Breast epithelium (tissue), 3 donors: ENCODE measurements around the gene TTLL11.

Experiments used
- POLR2A ChIP-seq: fragments of 450-650 bp; IDR thresholded peaks from one replicate; pipeline ENCODE4 v1.6.1; 2016; ENCODE audit warnings: antibody characterized with exemption, mild to moderate bottlenecking, moderate library complexity
- POLR2AphosphoS5 ChIP-seq, 3 donors: sonication (generic); formaldehyde crosslinking; IDR thresholded peaks; one replicate each; pipeline ENCODE4 v1.6.1; 2017; ENCODE audit warnings: antibody characterized with exemption in 3 of 3
- TF ChIP-seq, protein P1 (sequence below), 3 donors: fragments of 450-650 bp; IDR thresholded peaks; one replicate each; pipeline ENCODE4 v1.5.1; 2016 to 2017; ENCODE audit warnings: antibody characterized with exemption in 3 of 3, mild to moderate bottlenecking in 3 of 3, moderate library complexity in 3 of 3

- TF ChIP-seq, protein P1, sequence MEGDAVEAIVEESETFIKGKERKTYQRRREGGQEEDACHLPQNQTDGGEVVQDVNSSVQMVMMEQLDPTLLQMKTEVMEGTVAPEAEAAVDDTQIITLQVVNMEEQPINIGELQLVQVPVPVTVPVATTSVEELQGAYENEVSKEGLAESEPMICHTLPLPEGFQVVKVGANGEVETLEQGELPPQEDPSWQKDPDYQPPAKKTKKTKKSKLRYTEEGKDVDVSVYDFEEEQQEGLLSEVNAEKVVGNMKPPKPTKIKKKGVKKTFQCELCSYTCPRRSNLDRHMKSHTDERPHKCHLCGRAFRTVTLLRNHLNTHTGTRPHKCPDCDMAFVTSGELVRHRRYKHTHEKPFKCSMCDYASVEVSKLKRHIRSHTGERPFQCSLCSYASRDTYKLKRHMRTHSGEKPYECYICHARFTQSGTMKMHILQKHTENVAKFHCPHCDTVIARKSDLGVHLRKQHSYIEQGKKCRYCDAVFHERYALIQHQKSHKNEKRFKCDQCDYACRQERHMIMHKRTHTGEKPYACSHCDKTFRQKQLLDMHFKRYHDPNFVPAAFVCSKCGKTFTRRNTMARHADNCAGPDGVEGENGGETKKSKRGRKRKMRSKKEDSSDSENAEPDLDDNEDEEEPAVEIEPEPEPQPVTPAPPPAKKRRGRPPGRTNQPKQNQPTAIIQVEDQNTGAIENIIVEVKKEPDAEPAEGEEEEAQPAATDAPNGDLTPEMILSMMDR (IDR thresholded peaks at IDR 0.05) = no peak
- no peak for TF ChIP-seq POLR2A
- no peak for TF ChIP-seq POLR2AphosphoS5 (IDR thresholded peaks at IDR 0.05)
Measured at GRCh38 chr9:121897140-121897539, 196.0 kb downstream of the TTLL11 start.
